ENCODE measurements around the gene TPRG1L. TPM values are rescaled to one million over a fixed set of nuclear protein-coding genes. Genes with fewer than 3 reads are reported as not detected.

Gene TPRG1L
- total and polyA plus RNA-seq, 2 experiments from 2014 or later: 6.2 to 20.3 TPM

- peak overlapping the region; percentile 26; the same call in 1 of the 3 replicates for H3K4me3 Mint-ChIP-seq
- TF ChIP-seq ZNF331 (CRISPR knock-in tag; IDR thresholded peaks at IDR 0.05; ENCODE audit: low read depth) (no peak), STAT1 (IDR thresholded peaks at IDR 0.05; ENCODE audit: unreplicated experiment) (no peak), NANOG (IDR thresholded peaks at IDR 0.05; ENCODE audit: borderline replicate concordance) (no peak), EZH2phosphoT487 (IDR thresholded peaks at IDR 0.05; ENCODE audit: unreplicated experiment) (no peak), ZNF114 (CRISPR knock-in tag; IDR thresholded peaks at IDR 0.05) (no peak)
- Histone ChIP-seq H3K9me2 (ENCODE audit: insufficient read depth) (no peaks in the 10 kb centered on the region), H3K27me3 (ENCODE audit: insufficient read depth) (peaks cover 15% of the 10 kb centered on the region), H3F3A (replicated peaks; ENCODE audit: low read depth) (no peaks in the 10 kb centered on the region), H3K79me2 (replicated peaks; ENCODE audit: insufficient read depth) (0 out of 2 replicates have a peak, but pooled peaks cover 15% of the 10 kb centered on the region), H3K4me1 (ENCODE audit: insufficient read depth) (peaks cover 9% of the 10 kb centered on the region; the same call in 1 of the 2 replicates), H3K36me3 (ENCODE audit: insufficient read depth) (no peaks in the 10 kb centered on the region), H3K4me3 (no peak overlapping the region), H4K20me1 (replicated peaks; ENCODE audit: insufficient read depth) (no peaks in the 10 kb centered on the region; the same call in 1 of the 2 replicates), H3K27ac (ENCODE audit: low read depth) (no peak overlapping the region), H2AFZ (no peak overlapping the region), H3K4me2 (0 out of 2 replicates have a peak overlapping the region, but pooled peaks have one; percentile 93)
- H3K36me3 Mint-ChIP-seq (ENCODE audit: low read depth): no peaks in the 10 kb centered on the region
- no peak for DNase-seq (ENCODE audit: low spot score)
- H3K27me3 Mint-ChIP-seq (ENCODE audit: insufficient read depth, low read depth, poor library complexity): peaks cover 28% of the 10 kb centered on the region
- no peak for ATAC-seq
- H3K27ac Mint-ChIP-seq: no peak overlapping the region
- no peaks in the 10 kb centered on the region for H3K9me3 Mint-ChIP-seq
- H3K4me1 Mint-ChIP-seq: peaks cover 31% of the 10 kb centered on the region
Measured at GRCh38 chr1:3609016-3609768, 15.6 kb upstream of the TPRG1L start.

GRCh38 chr1:3609769-3610526 lies 14.9 kb upstream of the TPRG1L start:
- Histone ChIP-seq H3F3A (replicated peaks; ENCODE audit: low read depth) (no peaks in the 10 kb centered on the region), H3K4me2 (peak overlapping the region; percentile 93), H3K79me2 (replicated peaks; ENCODE audit: insufficient read depth) (0 out of 2 replicates have a peak, but pooled peaks cover 10% of the 10 kb centered on the region), H3K9me2 (ENCODE audit: insufficient read depth) (no peaks in the 10 kb centered on the region), H2AFZ (no peak overlapping the region), H3K27ac (ENCODE audit: low read depth) (no peak overlapping the region), H3K36me3 (ENCODE audit: insufficient read depth) (no peaks in the 10 kb centered on the region), H3K4me3 (peak overlapping the region; percentile 79), H3K4me1 (ENCODE audit: insufficient read depth) (peaks cover 13% of the 10 kb centered on the region; the same call in 1 of the 2 replicates), H4K20me1 (replicated peaks; ENCODE audit: insufficient read depth) (no peaks in the 10 kb centered on the region; the same call in 1 of the 2 replicates), H3K27me3 (ENCODE audit: insufficient read depth) (peaks cover 15% of the 10 kb centered on the region)
- Mint-ChIP-seq H3K27ac (no peak overlapping the region), H3K36me3 (ENCODE audit: low read depth) (no peaks in the 10 kb centered on the region), H3K9me3 (no peaks in the 10 kb centered on the region), H3K4me1 (peaks cover 38% of the 10 kb centered on the region), H3K4me3 (peak overlapping the region; percentile 73), H3K27me3 (ENCODE audit: insufficient read depth, low read depth, poor library complexity) (peaks cover 28% of the 10 kb centered on the region)
- ATAC-seq (no peak; the same call in 2 of the 3 replicates), DNase-seq (ENCODE audit: low spot score) (no peak)
- no peak for TF ChIP-seq JUNB (IDR thresholded peaks at IDR 0.05; ENCODE audit: unreplicated experiment)
- TF ChIP-seq EZH2 (IDR thresholded peaks at IDR 0.05; ENCODE audit: low read depth, unreplicated experiment): no peak
- TF ChIP-seq, protein P1, sequence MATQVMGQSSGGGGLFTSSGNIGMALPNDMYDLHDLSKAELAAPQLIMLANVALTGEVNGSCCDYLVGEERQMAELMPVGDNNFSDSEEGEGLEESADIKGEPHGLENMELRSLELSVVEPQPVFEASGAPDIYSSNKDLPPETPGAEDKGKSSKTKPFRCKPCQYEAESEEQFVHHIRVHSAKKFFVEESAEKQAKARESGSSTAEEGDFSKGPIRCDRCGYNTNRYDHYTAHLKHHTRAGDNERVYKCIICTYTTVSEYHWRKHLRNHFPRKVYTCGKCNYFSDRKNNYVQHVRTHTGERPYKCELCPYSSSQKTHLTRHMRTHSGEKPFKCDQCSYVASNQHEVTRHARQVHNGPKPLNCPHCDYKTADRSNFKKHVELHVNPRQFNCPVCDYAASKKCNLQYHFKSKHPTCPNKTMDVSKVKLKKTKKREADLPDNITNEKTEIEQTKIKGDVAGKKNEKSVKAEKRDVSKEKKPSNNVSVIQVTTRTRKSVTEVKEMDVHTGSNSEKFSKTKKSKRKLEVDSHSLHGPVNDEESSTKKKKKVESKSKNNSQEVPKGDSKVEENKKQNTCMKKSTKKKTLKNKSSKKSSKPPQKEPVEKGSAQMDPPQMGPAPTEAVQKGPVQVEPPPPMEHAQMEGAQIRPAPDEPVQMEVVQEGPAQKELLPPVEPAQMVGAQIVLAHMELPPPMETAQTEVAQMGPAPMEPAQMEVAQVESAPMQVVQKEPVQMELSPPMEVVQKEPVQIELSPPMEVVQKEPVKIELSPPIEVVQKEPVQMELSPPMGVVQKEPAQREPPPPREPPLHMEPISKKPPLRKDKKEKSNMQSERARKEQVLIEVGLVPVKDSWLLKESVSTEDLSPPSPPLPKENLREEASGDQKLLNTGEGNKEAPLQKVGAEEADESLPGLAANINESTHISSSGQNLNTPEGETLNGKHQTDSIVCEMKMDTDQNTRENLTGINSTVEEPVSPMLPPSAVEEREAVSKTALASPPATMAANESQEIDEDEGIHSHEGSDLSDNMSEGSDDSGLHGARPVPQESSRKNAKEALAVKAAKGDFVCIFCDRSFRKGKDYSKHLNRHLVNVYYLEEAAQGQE (IDR thresholded peaks at IDR 0.05; ENCODE audit: unreplicated experiment): no peak
- TF ChIP-seq NANOG (IDR thresholded peaks at IDR 0.05; ENCODE audit: borderline replicate concordance): no peak
- TF ChIP-seq, protein P2, sequence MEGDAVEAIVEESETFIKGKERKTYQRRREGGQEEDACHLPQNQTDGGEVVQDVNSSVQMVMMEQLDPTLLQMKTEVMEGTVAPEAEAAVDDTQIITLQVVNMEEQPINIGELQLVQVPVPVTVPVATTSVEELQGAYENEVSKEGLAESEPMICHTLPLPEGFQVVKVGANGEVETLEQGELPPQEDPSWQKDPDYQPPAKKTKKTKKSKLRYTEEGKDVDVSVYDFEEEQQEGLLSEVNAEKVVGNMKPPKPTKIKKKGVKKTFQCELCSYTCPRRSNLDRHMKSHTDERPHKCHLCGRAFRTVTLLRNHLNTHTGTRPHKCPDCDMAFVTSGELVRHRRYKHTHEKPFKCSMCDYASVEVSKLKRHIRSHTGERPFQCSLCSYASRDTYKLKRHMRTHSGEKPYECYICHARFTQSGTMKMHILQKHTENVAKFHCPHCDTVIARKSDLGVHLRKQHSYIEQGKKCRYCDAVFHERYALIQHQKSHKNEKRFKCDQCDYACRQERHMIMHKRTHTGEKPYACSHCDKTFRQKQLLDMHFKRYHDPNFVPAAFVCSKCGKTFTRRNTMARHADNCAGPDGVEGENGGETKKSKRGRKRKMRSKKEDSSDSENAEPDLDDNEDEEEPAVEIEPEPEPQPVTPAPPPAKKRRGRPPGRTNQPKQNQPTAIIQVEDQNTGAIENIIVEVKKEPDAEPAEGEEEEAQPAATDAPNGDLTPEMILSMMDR (conservative IDR thresholded peaks at IDR 0.05; ENCODE audit: low read depth in 2 of 2): no peak
